Fibroblast of lung (primary cell): ENCODE data around the gene CEP250. TPM values are rescaled to one million over a fixed set of nuclear protein-coding genes. Genes with fewer than 3 reads are reported as not detected.

ENCODE experiments used
- DNase-seq, 2 donors: peaks; one replicate each; pipeline versions ENCODE4 v3.0.0 to v3.0.0-alpha.2; 2010; ENCODE audit warnings: low read depth in 2 of 2
- H2AFZ ChIP-seq: 2 replicates; pipeline ENCODE4 v1.5.1; 2012; ENCODE audit warnings: low read length, control low read depth, inconsistent platforms
- H3K27ac ChIP-seq: 2 replicates; pipeline ENCODE4 v1.5.1; 2011; ENCODE audit warnings: low read length, control low read depth; ENCODE audit not compliant: insufficient read depth
- H3K27me3 ChIP-seq: 2 replicates; pipeline ENCODE4 v1.5.1; 2011; ENCODE audit warnings: mild to moderate bottlenecking, low read length; ENCODE audit not compliant: control insufficient read depth, insufficient read depth
- H3K36me3 ChIP-seq: 2 replicates; pipeline ENCODE4 v1.5.1; 2011; ENCODE audit warnings: low read length; ENCODE audit not compliant: control insufficient read depth, insufficient read depth
- H3K4me1 ChIP-seq: 2 replicates; pipeline ENCODE4 v1.5.1; 2011; ENCODE audit warnings: low read length; ENCODE audit not compliant: control insufficient read depth, insufficient read depth; ENCODE audit errors: extremely low read depth
- H3K4me2 ChIP-seq: 2 replicates; pipeline ENCODE4 v1.5.1; 2011; ENCODE audit warnings: low read length, control low read depth; ENCODE audit not compliant: insufficient read depth; ENCODE audit errors: extremely low read depth
- H3K4me3 ChIP-seq, 4 experiments: fragments of 200-600 bp in 1 of 4; sonication (generic) in 1 of 4; replicated peaks in 1 of 4; 2 replicates each; pipeline ENCODE4 v1.5.1; 2011 to 2016; ENCODE audit warnings: low read length in 4 of 4, low read depth in 3 of 4, mild to moderate bottlenecking in 3 of 4, control low read depth in 2 of 4, inconsistent platforms in 1 of 4, mixed read lengths in 1 of 4; ENCODE audit not compliant: insufficient read depth in 1 of 4; ENCODE audit errors: control extremely low read depth in 1 of 4
- H3K79me2 ChIP-seq: 2 replicates; pipeline ENCODE4 v1.5.1; 2012; ENCODE audit warnings: mild to moderate bottlenecking, low read length, inconsistent platforms; ENCODE audit not compliant: control insufficient read depth, insufficient read depth
- H3K9ac ChIP-seq: 2 replicates; pipeline ENCODE4 v1.5.1; 2011; ENCODE audit warnings: mild to moderate bottlenecking, low read length, control low read depth; ENCODE audit not compliant: insufficient read depth
- H3K9me3 ChIP-seq: 2 replicates; pipeline ENCODE4 v1.5.1; 2012; ENCODE audit warnings: low read depth, low read length; ENCODE audit not compliant: control insufficient read depth, insufficient read depth
- H4K20me1 ChIP-seq: 2 replicates; pipeline ENCODE4 v1.5.1; 2011; ENCODE audit warnings: low read length; ENCODE audit not compliant: control insufficient read depth, insufficient read depth; ENCODE audit errors: extremely low read depth
- EZH2 ChIP-seq: IDR thresholded peaks from 2 replicates; pipeline ENCODE4 v1.5.1; 2012; ENCODE audit warnings: low read length, control low read depth, mild to moderate bottlenecking; ENCODE audit errors: missing control alignments
- polyA plus RNA-seq, 2 donors: library from polyadenylated mRNA; depleted of rRNA in 1 of 2; stranded (reverse) in 1 of 2; unstranded in 1 of 2; fragments of >200 nt; gene quantifications; 2 replicates each; pipeline ENCODE4 v1.2.1, GENCODE V29; 2011 to 2012; ENCODE audit warnings: missing spikeins in 1 of 2
- total RNA-seq: library from RNA; depleted of rRNA; stranded (reverse); fragments of >200 nt; gene quantifications from 2 replicates; pipeline ENCODE4 v1.2.1, GENCODE V29; 2014
- TF ChIP-seq, protein P1 (sequence below), 2 donors: IDR thresholded peaks in 1 of 2; conservative IDR thresholded peaks in 1 of 2; 1 replicate in 1 of 2; 2 replicates in 1 of 2; pipeline ENCODE4 v1.5.1; 2011 to 2012; ENCODE audit warnings: low read length in 2 of 2, control low read depth in 1 of 2, inconsistent platforms in 1 of 2, low read depth in 1 of 2, mild to moderate bottlenecking in 1 of 2

The CEP250 gene
- total and polyA plus RNA-seq, 2 donors (not counting 1 experiment from before 2014, with no cell fraction given), result 11.3 to 45.9 TPM

DNA sequence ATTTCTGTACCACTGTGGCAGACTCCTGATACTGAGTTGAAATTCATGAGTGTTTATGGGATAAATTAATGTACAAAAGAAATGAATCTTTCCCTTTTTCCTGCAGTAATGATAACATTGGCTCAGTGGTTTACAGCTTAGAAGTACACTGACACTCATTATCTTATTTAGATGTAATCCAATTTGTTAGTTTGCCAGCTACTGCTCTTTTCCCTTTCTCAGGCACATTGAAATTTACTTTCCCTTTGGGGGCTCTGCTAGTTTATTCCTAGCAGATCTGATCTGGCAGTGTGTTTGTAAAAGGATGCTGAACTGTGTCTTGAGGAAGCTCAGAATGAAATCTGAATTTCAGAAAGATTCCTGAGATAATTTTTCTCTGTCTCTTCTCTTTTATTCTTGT lies 3.0 kb downstream of the CEP250 start:
- peaks cover 19% of the 10 kb centered on the region for H3K79me2 ChIP-seq
- peaks cover 5% of the 10 kb centered on the region for H3K4me1 ChIP-seq
- no peaks in the 10 kb centered on the region for H3K9me3 ChIP-seq
- H3K4me3 ChIP-seq, result no peak overlapping the region
- H3K4me2 ChIP-seq, result no peak overlapping the region
- H3K9ac ChIP-seq, result no peak overlapping the region
- peaks cover 14% of the 10 kb centered on the region for H3K36me3 ChIP-seq
- TF ChIP-seq EZH2, result no peak
- TF ChIP-seq, protein P1, sequence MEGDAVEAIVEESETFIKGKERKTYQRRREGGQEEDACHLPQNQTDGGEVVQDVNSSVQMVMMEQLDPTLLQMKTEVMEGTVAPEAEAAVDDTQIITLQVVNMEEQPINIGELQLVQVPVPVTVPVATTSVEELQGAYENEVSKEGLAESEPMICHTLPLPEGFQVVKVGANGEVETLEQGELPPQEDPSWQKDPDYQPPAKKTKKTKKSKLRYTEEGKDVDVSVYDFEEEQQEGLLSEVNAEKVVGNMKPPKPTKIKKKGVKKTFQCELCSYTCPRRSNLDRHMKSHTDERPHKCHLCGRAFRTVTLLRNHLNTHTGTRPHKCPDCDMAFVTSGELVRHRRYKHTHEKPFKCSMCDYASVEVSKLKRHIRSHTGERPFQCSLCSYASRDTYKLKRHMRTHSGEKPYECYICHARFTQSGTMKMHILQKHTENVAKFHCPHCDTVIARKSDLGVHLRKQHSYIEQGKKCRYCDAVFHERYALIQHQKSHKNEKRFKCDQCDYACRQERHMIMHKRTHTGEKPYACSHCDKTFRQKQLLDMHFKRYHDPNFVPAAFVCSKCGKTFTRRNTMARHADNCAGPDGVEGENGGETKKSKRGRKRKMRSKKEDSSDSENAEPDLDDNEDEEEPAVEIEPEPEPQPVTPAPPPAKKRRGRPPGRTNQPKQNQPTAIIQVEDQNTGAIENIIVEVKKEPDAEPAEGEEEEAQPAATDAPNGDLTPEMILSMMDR (conservative IDR thresholded peaks at IDR 0.05 in 1 of 2, IDR thresholded peaks at IDR 0.05 in 1 of 2; ENCODE audit: low read depth in 1 of 2, low read length in 2 of 2), result no peak
- H3K27me3 ChIP-seq, result no peaks in the 10 kb centered on the region
- no peaks in the 10 kb centered on the region for H4K20me1 ChIP-seq
- H3K27ac ChIP-seq, result no peak overlapping the region
- no peak for DNase-seq
- no peak overlapping the region for H2AFZ ChIP-seq

DNA sequence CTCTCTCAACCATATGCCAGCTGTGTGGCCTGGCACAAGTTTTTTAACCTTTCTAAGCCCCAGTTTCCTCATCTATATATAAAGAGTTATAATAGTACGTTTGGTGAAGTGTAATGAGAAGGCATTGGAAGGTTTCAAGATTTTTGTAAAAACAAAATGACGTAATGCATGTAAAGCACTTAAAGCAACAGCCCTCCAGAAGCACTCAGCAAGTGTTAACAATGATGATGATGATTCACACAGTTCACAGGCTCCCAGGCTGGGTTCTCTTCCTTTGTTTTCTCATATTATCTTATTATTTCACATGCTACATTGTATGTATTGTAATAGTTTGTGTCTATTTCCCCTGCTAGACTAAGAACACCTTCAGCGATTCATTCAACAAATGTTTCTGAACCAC lies 6.2 kb downstream of the CEP250 start:
- TF ChIP-seq, protein P1 (conservative IDR thresholded peaks at IDR 0.05 in 1 of 2, IDR thresholded peaks at IDR 0.05 in 1 of 2; ENCODE audit: low read depth in 1 of 2, low read length in 2 of 2), result no peak
- no peak for TF ChIP-seq EZH2
- Histone ChIP-seq H3K79me2 (peaks cover 12% of the 10 kb centered on the region), H3K36me3 (peaks cover 20% of the 10 kb centered on the region), H3K4me3 (no peak overlapping the region), H3K9me3 (no peaks in the 10 kb centered on the region), H2AFZ (no peak overlapping the region), H4K20me1 (no peaks in the 10 kb centered on the region), H3K27ac (no peak overlapping the region), H3K9ac (no peak overlapping the region), H3K4me2 (no peak overlapping the region), H3K4me1 (no peaks in the 10 kb centered on the region), H3K27me3 (no peaks in the 10 kb centered on the region)
- peak in 1 of 2 donors; percentile 49 for DNase-seq

DNA sequence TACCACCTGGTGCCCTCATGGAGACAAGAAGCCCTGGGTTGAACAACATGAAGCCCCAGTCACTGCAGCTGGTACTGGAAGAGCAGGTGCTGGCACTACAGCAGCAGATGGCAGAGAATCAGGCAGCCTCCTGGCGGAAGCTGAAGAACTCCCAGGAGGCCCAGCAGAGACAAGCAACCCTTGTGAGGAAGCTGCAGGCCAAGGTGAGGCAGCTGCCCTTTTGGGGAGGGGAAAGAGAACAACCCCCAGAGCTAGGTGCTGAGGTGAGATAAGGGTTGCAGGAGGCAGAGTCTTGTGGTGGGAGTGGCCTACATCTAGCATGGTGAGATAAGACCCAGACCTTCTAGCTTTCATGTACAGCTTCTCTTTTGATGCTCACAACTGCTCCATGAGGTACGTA lies 7.0 kb downstream of the CEP250 start:
- peaks cover 4% of the 10 kb centered on the region for H3K4me1 ChIP-seq
- DNase-seq, result no peak
- no peak overlapping the region for H3K4me2 ChIP-seq
- no peak overlapping the region for H3K9ac ChIP-seq
- H3K27ac ChIP-seq, result no peak overlapping the region
- H4K20me1 ChIP-seq, result no peaks in the 10 kb centered on the region
- no peak overlapping the region for H3K4me3 ChIP-seq
- H2AFZ ChIP-seq, result no peak overlapping the region
- H3K36me3 ChIP-seq, result peaks cover 21% of the 10 kb centered on the region
- peaks cover 7% of the 10 kb centered on the region for H3K79me2 ChIP-seq
- no peaks in the 10 kb centered on the region for H3K9me3 ChIP-seq
- H3K27me3 ChIP-seq, result no peaks in the 10 kb centered on the region
- TF ChIP-seq, protein P1 (conservative IDR thresholded peaks at IDR 0.05 in 1 of 2, IDR thresholded peaks at IDR 0.05 in 1 of 2; ENCODE audit: low read depth in 1 of 2, low read length in 2 of 2), result no peak
- TF ChIP-seq EZH2, result no peak
